Adrenal gland (tissue), 5 donors: ENCODE results near the gene WASL.

Experiments
- POLR2A ChIP-seq, 2 donors: fragments of 450-650 bp; IDR thresholded peaks; one replicate each; pipeline ENCODE4 v1.6.1; 2017; ENCODE audit warnings: antibody characterized with exemption in 2 of 2, mild to moderate bottlenecking in 2 of 2, moderate library complexity in 1 of 2
- TF ChIP-seq, protein P1 (sequence below), 6 experiments: fragments of 450-650 bp in 4 of 6; fragments of 200-600 bp in 2 of 6; sonication (generic) in 1 of 6; IDR thresholded peaks; 1 replicate in 5 of 6; 2 replicates in 1 of 6; pipeline versions ENCODE4 v1.5.1 to v1.8.0; 2016 to 2021; ENCODE audit warnings: antibody characterized with exemption in 6 of 6, mild to moderate bottlenecking in 2 of 6, moderate library complexity in 1 of 6
- donor health status: DM: no; HTN: no; CAD: no.

DNA sequence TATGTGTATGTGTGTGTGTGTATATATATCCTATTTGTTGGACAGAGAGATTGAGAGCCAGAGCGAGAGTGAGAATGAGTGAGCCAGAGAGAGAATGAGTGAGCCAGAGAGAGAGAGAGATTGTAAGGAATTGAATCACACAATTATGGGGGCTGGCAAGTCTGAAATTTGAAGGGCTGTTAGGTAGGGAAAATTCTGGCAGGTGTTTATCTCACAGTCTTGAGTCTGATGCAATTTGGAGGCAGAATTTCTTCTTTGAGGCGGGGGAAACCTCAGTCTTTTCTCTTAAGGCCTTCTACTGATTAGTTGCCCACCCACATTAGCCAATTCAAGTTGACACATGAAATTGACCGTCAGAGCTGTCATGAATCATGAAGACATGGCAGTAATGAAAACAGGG, 41.0 kb upstream of the WASL start:
- TF ChIP-seq, protein P1, sequence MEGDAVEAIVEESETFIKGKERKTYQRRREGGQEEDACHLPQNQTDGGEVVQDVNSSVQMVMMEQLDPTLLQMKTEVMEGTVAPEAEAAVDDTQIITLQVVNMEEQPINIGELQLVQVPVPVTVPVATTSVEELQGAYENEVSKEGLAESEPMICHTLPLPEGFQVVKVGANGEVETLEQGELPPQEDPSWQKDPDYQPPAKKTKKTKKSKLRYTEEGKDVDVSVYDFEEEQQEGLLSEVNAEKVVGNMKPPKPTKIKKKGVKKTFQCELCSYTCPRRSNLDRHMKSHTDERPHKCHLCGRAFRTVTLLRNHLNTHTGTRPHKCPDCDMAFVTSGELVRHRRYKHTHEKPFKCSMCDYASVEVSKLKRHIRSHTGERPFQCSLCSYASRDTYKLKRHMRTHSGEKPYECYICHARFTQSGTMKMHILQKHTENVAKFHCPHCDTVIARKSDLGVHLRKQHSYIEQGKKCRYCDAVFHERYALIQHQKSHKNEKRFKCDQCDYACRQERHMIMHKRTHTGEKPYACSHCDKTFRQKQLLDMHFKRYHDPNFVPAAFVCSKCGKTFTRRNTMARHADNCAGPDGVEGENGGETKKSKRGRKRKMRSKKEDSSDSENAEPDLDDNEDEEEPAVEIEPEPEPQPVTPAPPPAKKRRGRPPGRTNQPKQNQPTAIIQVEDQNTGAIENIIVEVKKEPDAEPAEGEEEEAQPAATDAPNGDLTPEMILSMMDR (IDR thresholded peaks at IDR 0.05): no peak
- TF ChIP-seq POLR2A (IDR thresholded peaks at IDR 0.05): no peak
